Heart left ventricle (tissue), 16 donors: ENCODE measurements around the gene WDFY3. TPM values are rescaled to one million over a fixed set of nuclear protein-coding genes. Genes with fewer than 3 reads are reported as not detected.

Source experiments
- ATAC-seq, 4 donors: fragments of 200-7000 bp; cut with Tn5 transposase; one replicate each; pipeline ENCODE4 v1.9.1; 2020 to 2022; ENCODE audit warnings: moderate library complexity in 4 of 4, mild to moderate bottlenecking in 3 of 4, moderate number of reproducible peaks in 1 of 4
- DNase-seq, 5 donors: peaks; one replicate each; pipeline ENCODE4 v3.0.0-alpha.2; 2020
- H3K27ac ChIP-seq, 12 donors: fragments of 200-600 bp; sonication (generic) in 4 of 12; one replicate each; pipeline versions ENCODE4 v1.5.0 to v1.8.0; 2016 to 2022; ENCODE audit warnings: mild to moderate bottlenecking in 2 of 12
- H3K27me3 ChIP-seq, 9 donors: fragments of 200-600 bp; sonication (generic) in 2 of 9; one replicate each; pipeline versions ENCODE4 v1.5.1 to v1.8.0; 2016 to 2022; ENCODE audit warnings: mild to moderate bottlenecking in 3 of 9
- H3K36me3 ChIP-seq, 9 donors: fragments of 200-600 bp; sonication (generic) in 2 of 9; one replicate each; pipeline versions ENCODE4 v1.5.0 to v1.8.0; 2018 to 2022; ENCODE audit warnings: mild to moderate bottlenecking in 2 of 9
- H3K4me1 ChIP-seq, 12 donors: fragments of 200-600 bp; sonication (generic) in 4 of 12; one replicate each; pipeline versions ENCODE4 v1.5.0 to v1.8.0; 2016 to 2022; ENCODE audit warnings: mild to moderate bottlenecking in 3 of 12
- H3K4me3 ChIP-seq, 12 donors: fragments of 200-600 bp; sonication (generic) in 4 of 12; one replicate each; pipeline versions ENCODE4 v1.5.0 to v1.8.0; 2017 to 2022; ENCODE audit warnings: mild to moderate bottlenecking in 9 of 12, moderate library complexity in 4 of 12
- H3K9me3 ChIP-seq, 12 donors: fragments of 200-600 bp; sonication (generic) in 4 of 12; one replicate each; pipeline versions ENCODE4 v1.5.0 to v1.8.0; 2016 to 2022; ENCODE audit warnings: mild to moderate bottlenecking in 1 of 12
- POLR2A ChIP-seq, 2 donors: fragments of 450-650 bp; IDR thresholded peaks; one replicate each; pipeline ENCODE4 v1.6.1; 2017; ENCODE audit warnings: antibody characterized with exemption in 2 of 2, mild to moderate bottlenecking in 2 of 2, moderate library complexity in 2 of 2
- WGBS, 4 donors: extraction: QIAGEN DNeasy Blood & Tissue Kit in 2 of 4; methylation state at CpG; one replicate each; pipeline versions ENCODE4 v1.1.5 to v1.1.7; 2013 to 2018; 5-methylcytosine and 5-hydroxymethylcytosine counted together
- intact Hi-C, 10 donors: fragments of 100-400 bp; cut with DNase I; formaldehyde crosslinking; loops; one replicate each; pipeline versions ENCODE4 v1.11.1 to v1.14.2; 2022
- polyA plus RNA-seq, 2 donors: library from polyadenylated mRNA; stranded (reverse); fragments of 200-250 nt; gene quantifications; one replicate each; pipeline ENCODE4 v1.2.3, GENCODE V29; 2013
- total RNA-seq, 9 donors: library from RNA; depleted of rRNA in 2 of 9; stranded (reverse); fragments of >200 nt in 2 of 9; fragmentation: NEBNext Ultra II Directional in 3 of 9; extraction: Animal tissue kit (Norgen Biotek cat#: 25700) in 3 of 9; gene quantifications; one replicate each; pipeline versions ENCODE4 v1.1.0 to v1.2.4, GENCODE V29; 2016 to 2023
- TF ChIP-seq, protein P1 (sequence below), 12 donors: fragments of 200-600 bp; sonication (generic) in 4 of 12; IDR thresholded peaks; one replicate each; pipeline versions ENCODE4 v1.5.0 to v1.8.0; 2018 to 2022; ENCODE audit warnings: antibody characterized with exemption in 12 of 12, mild to moderate bottlenecking in 5 of 12
- donor health status: ischemic (EF 13 %, LVEDD 7.1; RV severe dilation, severe dysfunction).
- donor health status: healthy with polysubstance abuse.
- donor health status: DM: no; HTN: yes; CAD: no.
- donor health status: DM: no; HTN: no; CAD: no.
- donor health status: ischemic (EF 25% LVEDD 6.9; RV normal size, moderate dysfunction).
- donor health status: ischemic (EF 25% LVEDD 5.7; RV mildly dilated, moderate dysfunction).
- donor health status: healthy.
- donor health status: DM: yes; HTN: yes; CAD: no.
- donor health status: ischemic (EF 35%, LVEDD 5.7; RV mildly dilated, moderate dysfunction).
- donor health status: nonischemic (EF 11% LVEDD 7.7; RV severe dilation, severe dysfunction).
- donor health status: DM: yes; HTN: yes; CAD: no.
- donor health status: PGD.
- donor health status: ischemic (EF 29% LVEDD 5.4; RV normal size, mild dysfunction).
- donor health status: nonischemic (EF 23%, LVEDD 6.1; RV moderate dilation, normal function).

The WDFY3 gene
- total and polyA plus RNA-seq, 11 donors = 5.0 to 103 (median 40.4) TPM

DNA sequence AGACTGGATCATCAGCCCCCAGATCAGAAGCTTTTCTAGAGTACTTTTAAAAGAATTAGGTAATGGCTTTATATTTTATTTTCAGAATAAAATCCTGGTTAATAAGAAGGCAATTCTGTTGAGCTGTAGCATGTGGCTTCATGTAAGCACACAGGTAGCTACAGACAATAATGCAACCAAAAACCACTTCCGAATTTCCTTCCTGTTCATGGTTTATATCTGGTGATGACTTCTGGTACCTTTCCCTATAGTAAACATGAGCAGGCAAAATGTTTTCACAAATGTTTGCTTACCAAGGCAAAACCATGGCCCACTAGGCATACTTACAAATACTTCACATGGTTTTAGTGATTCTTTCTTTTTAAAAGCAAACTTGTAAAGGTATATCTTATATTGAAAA lies 239.0 kb downstream of the WDFY3 start:
- TF ChIP-seq POLR2A (IDR thresholded peaks at IDR 0.05) = no peak
- TF ChIP-seq, protein P1, sequence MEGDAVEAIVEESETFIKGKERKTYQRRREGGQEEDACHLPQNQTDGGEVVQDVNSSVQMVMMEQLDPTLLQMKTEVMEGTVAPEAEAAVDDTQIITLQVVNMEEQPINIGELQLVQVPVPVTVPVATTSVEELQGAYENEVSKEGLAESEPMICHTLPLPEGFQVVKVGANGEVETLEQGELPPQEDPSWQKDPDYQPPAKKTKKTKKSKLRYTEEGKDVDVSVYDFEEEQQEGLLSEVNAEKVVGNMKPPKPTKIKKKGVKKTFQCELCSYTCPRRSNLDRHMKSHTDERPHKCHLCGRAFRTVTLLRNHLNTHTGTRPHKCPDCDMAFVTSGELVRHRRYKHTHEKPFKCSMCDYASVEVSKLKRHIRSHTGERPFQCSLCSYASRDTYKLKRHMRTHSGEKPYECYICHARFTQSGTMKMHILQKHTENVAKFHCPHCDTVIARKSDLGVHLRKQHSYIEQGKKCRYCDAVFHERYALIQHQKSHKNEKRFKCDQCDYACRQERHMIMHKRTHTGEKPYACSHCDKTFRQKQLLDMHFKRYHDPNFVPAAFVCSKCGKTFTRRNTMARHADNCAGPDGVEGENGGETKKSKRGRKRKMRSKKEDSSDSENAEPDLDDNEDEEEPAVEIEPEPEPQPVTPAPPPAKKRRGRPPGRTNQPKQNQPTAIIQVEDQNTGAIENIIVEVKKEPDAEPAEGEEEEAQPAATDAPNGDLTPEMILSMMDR (IDR thresholded peaks at IDR 0.05) = no peak
- intact Hi-C loops = no loop called here
- Histone ChIP-seq H3K27me3 (no peaks in the 10 kb centered on the region), H3K9me3 (no peaks in the 10 kb centered on the region), H3K4me3 (no peak overlapping the region), H3K4me1 (peaks cover 0 to 5% (median 0%) of the 10 kb centered on the region in 12 donors), H3K36me3 (peaks cover 0 to 66% (median 40%) of the 10 kb centered on the region in 9 donors), H3K27ac (no peak overlapping the region)
- ATAC-seq (no peak), DNase-seq (no peak)
- WGBS, 4 donors = 73 to 87% (median 84%) methylated on average over 1 of the region's 1 CpG

DNA sequence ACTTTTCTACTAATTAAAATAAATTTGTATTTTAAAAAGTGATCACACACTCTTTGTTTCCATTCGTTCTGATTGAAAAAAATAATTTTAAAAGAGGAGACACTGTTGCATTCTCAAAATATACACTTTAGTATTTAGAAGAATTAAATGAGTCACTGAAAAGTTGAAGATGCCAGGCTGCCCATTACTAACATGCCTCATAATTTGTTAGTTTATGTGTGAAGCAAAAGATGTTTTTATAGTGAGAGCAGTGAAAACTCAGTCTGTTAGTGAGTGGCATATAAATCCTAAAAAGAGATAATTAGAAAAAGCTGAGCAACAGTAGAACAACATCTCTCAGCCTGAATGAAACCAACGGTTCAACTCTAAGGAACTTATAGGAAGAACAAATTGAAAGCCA lies 240.1 kb downstream of the WDFY3 start:
- TF ChIP-seq POLR2A (IDR thresholded peaks at IDR 0.05) = no peak
- TF ChIP-seq, protein P1 (IDR thresholded peaks at IDR 0.05) = no peak
- ATAC-seq = no peak
- peaks cover 0 to 66% (median 44%) of the 10 kb centered on the region in 9 donors for H3K36me3 ChIP-seq

GRCh38 chr4:84722720-84723119 lies 243.8 kb downstream of the WDFY3 start:
- intact Hi-C loops = no loop called here
- no peak for TF ChIP-seq POLR2A (IDR thresholded peaks at IDR 0.05)
- TF ChIP-seq, protein P1 (IDR thresholded peaks at IDR 0.05) = no peak
- Histone ChIP-seq H3K4me3 (no peak overlapping the region), H3K27ac (no peak overlapping the region), H3K4me1 (peaks cover 0 to 19% (median 10%) of the 10 kb centered on the region in 12 donors), H3K36me3 (peaks cover 0 to 84% (median 70%) of the 10 kb centered on the region in 9 donors), H3K9me3 (no peaks in the 10 kb centered on the region), H3K27me3 (no peaks in the 10 kb centered on the region)
- DNase-seq (no peak), ATAC-seq (no peak)
- WGBS, 4 donors = 58 to 86% (median 82%) methylated on average over 1 of the region's 1 CpG

More for the DNA sequence above, 240.1 kb downstream of the WDFY3 start:
- Histone ChIP-seq H3K27me3 (no peaks in the 10 kb centered on the region), H3K4me1 (peaks cover 0 to 7% (median 0%) of the 10 kb centered on the region in 12 donors), H3K27ac (no peak overlapping the region), H3K4me3 (no peak overlapping the region), H3K9me3 (no peaks in the 10 kb centered on the region)
- 87 to 93% (median 89%) methylated on average over 2 of the region's 2 CpGs for WGBS, 4 donors
- intact Hi-C loops = no loop called here
- no peak for DNase-seq

DNA sequence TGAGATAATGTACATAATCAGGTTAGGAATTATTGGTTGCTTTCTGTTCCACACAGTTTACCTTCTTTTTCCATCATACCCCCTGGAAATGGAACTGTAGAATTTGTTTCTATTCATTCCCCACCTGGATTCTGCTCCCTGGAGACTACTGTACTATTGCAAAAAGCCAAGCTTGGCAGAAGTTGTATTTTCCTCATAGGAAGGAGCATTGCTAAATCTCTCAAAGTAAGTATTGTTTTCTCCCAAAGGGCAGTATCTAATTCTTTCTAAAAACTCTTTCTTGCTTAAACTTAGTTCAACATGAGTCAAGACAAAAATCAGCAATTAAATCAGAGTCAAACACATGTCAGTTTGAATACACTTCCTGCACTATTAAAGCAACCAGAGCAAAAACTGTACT lies 247.4 kb downstream of the WDFY3 start:
- Histone ChIP-seq H3K4me3 (no peak overlapping the region), H3K36me3 (peaks cover 0 to 96% (median 89%) of the 10 kb centered on the region in 9 donors), H3K9me3 (no peaks in the 10 kb centered on the region), H3K27me3 (no peaks in the 10 kb centered on the region), H3K27ac (peak overlapping the region in 3 of 12 donors; percentile 3 to 20 (median 11)), H3K4me1 (peaks cover 0 to 19% (median 10%) of the 10 kb centered on the region in 12 donors)
- DNase-seq (no peak), ATAC-seq (peak in 2 of 4 donors; percentile 36 to 60)
- intact Hi-C loops = no loop called here
- TF ChIP-seq POLR2A (IDR thresholded peaks at IDR 0.05) = no peak
- TF ChIP-seq, protein P1 (IDR thresholded peaks at IDR 0.05) = no peak
